ENCODE results near the gene BEAN1.

GRCh38 chr16:66438536-66438935, 11.4 kb downstream of the BEAN1 start:
- no peak for TF ChIP-seq POLR2A (IDR thresholded peaks at IDR 0.05)
- TF ChIP-seq, protein P1, sequence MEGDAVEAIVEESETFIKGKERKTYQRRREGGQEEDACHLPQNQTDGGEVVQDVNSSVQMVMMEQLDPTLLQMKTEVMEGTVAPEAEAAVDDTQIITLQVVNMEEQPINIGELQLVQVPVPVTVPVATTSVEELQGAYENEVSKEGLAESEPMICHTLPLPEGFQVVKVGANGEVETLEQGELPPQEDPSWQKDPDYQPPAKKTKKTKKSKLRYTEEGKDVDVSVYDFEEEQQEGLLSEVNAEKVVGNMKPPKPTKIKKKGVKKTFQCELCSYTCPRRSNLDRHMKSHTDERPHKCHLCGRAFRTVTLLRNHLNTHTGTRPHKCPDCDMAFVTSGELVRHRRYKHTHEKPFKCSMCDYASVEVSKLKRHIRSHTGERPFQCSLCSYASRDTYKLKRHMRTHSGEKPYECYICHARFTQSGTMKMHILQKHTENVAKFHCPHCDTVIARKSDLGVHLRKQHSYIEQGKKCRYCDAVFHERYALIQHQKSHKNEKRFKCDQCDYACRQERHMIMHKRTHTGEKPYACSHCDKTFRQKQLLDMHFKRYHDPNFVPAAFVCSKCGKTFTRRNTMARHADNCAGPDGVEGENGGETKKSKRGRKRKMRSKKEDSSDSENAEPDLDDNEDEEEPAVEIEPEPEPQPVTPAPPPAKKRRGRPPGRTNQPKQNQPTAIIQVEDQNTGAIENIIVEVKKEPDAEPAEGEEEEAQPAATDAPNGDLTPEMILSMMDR (IDR thresholded peaks at IDR 0.05), result no peak

Data from esophagus squamous epithelium (tissue), 4 donors.